K562 (cell line): ENCODE data around the gene SLCO2A1. TPM values are rescaled to one million over a fixed set of nuclear protein-coding genes. Genes with fewer than 3 reads are reported as not detected.

Source experiments
- AFF4 ChIP-seq: sonication (generic); formaldehyde crosslinking; IDR thresholded peaks from 2 replicates; pipeline ENCODE4 v1.8.0; 2023; ENCODE audit warnings: mild to moderate bottlenecking, missing genetic modification reagents
- BDP1 ChIP-seq: IDR thresholded peaks from 3 replicates; pipeline ENCODE4 v1.6.1; 2011; ENCODE audit not compliant: insufficient read length, insufficient read depth
- BRF1 ChIP-seq: IDR thresholded peaks from 3 replicates; pipeline ENCODE4 v1.6.1; 2011; ENCODE audit warnings: borderline replicate concordance, mild to moderate bottlenecking; ENCODE audit not compliant: insufficient read length; ENCODE audit errors: extremely low read depth
- CC2D1A ChIP-seq: fragments of 450-650 bp; IDR thresholded peaks from 2 replicates; pipeline ENCODE4 v1.6.1; 2017; ENCODE audit warnings: mild to moderate bottlenecking
- CXXC5 ChIP-seq: fragments of 250-450 bp; sonication (Bioruptor Pico); IDR thresholded peaks from 2 replicates; pipeline ENCODE4 v1.8.0; 2022; ENCODE audit warnings: inconsistent platforms, mild to moderate bottlenecking, moderate library complexity
- DPF2 ChIP-seq: fragments of 450-650 bp; IDR thresholded peaks from 2 replicates; pipeline ENCODE4 v1.6.1; 2016
- ETV1 ChIP-seq: fragments of 450-650 bp; conservative IDR thresholded peaks from 2 replicates; pipeline ENCODE4 v1.6.1; 2016; ENCODE audit warnings: missing genetic modification characterization, control low read depth, low read depth, missing compliant biosample characterization
- FOXK2 ChIP-seq, 2 experiments: fragments of 450-650 bp; IDR thresholded peaks in 1 of 2; conservative IDR thresholded peaks in 1 of 2; 2 replicates each; pipeline ENCODE4 v1.6.1; 2016; ENCODE audit warnings: low read depth in 2 of 2, mild to moderate bottlenecking in 1 of 2
- GATAD2A ChIP-seq: fragments of 450-650 bp; IDR thresholded peaks from 2 replicates; pipeline ENCODE4 v1.6.1; 2017
- GTF2A2 ChIP-seq: IDR thresholded peaks from 2 replicates; pipeline ENCODE4 v1.6.1; 2016; ENCODE audit warnings: mild to moderate bottlenecking, missing genetic modification characterization, missing compliant biosample characterization
- KAT2B ChIP-seq: IDR thresholded peaks from one replicate; pipeline ENCODE4 v1.6.1; 2012; ENCODE audit warnings: low read depth, mild to moderate bottlenecking, control low read depth, inconsistent platforms, low read length, moderate library complexity
- MAFF ChIP-seq: IDR thresholded peaks from 2 replicates; pipeline ENCODE4 v1.6.1; 2012; ENCODE audit warnings: low read length, improper control_type of control experiment
- NCOA2 ChIP-seq, 2 experiments: fragments of 450-650 bp; IDR thresholded peaks; 2 replicates each; pipeline ENCODE4 v1.6.1; 2018; ENCODE audit warnings: mild to moderate bottlenecking in 2 of 2, moderate library complexity in 1 of 2; ENCODE audit not compliant: partially characterized antibody in 2 of 2
- NR4A1 ChIP-seq, 2 experiments: fragments of 250-450 bp in 1 of 2; fragments of 450-650 bp in 1 of 2; sonication (Bioruptor Pico) in 1 of 2; IDR thresholded peaks; 2 replicates each; pipeline versions ENCODE4 v1.4.0 to v1.6.1; 2016 to 2020; ENCODE audit warnings: mild to moderate bottlenecking in 2 of 2, missing compliant biosample characterization in 1 of 2, missing genetic modification characterization in 1 of 2, moderate library complexity in 1 of 2
- PTTG1 ChIP-seq: fragments of 450-650 bp; IDR thresholded peaks from 2 replicates; pipeline ENCODE4 v1.6.1; 2016; ENCODE audit warnings: low read depth, mild to moderate bottlenecking, missing genetic modification characterization, missing compliant biosample characterization
- RFX1 ChIP-seq: fragments of 450-650 bp; IDR thresholded peaks from 2 replicates; pipeline ENCODE4 v1.6.1; 2016; ENCODE audit warnings: mild to moderate bottlenecking, moderate library complexity
- SIN3B ChIP-seq: fragments of 450-650 bp; IDR thresholded peaks from 2 replicates; pipeline ENCODE4 v1.6.1; 2017; ENCODE audit warnings: low read depth, mild to moderate bottlenecking, moderate library complexity
- TAF9B ChIP-seq: fragments of 450-650 bp; IDR thresholded peaks from 2 replicates; pipeline ENCODE4 v1.6.1; 2018; ENCODE audit warnings: mild to moderate bottlenecking; ENCODE audit not compliant: partially characterized antibody
- ZBTB7A ChIP-seq: IDR thresholded peaks from 2 replicates; pipeline ENCODE4 v1.6.1; 2011; ENCODE audit warnings: low read depth, mild to moderate bottlenecking, low read length, moderate library complexity, borderline replicate concordance; ENCODE audit not compliant: control insufficient read depth
- ZNF143 ChIP-seq: sonication (generic); formaldehyde crosslinking; IDR thresholded peaks from 2 replicates; pipeline ENCODE4 v1.9.0; 2022; ENCODE audit warnings: mild to moderate bottlenecking, missing genetic modification reagents
- ZNF217 ChIP-seq: sonication (generic); formaldehyde crosslinking; IDR thresholded peaks from 2 replicates; pipeline ENCODE4 v1.8.0; 2022; ENCODE audit warnings: mild to moderate bottlenecking, missing genetic modification reagents
- ZNF384 ChIP-seq: IDR thresholded peaks from 2 replicates; pipeline ENCODE4 v1.6.1; 2012; ENCODE audit warnings: low read depth, low read length, improper control_type of control experiment
- ZNF551 ChIP-seq: fragments of 250-450 bp; sonication (Bioruptor Pico); IDR thresholded peaks from 2 replicates; pipeline ENCODE4 v1.5.0; 2021; ENCODE audit warnings: mild to moderate bottlenecking, moderate library complexity
- polyA plus RNA-seq, 8 experiments: library from polyadenylated mRNA; depleted of rRNA in 4 of 8; stranded (reverse) in 5 of 8; unstranded in 3 of 8; fragments of >200 nt; fragmentation: Nextera tagmentation in 2 of 8; fragmentation: Illumina TruSeq in 1 of 8; extraction: Ambion mirVana in 2 of 8; extraction: Trizol in 1 of 8; gene quantifications; 2 replicates each; pipeline versions ENCODE4 v1.2.1 to v1.2.3, GENCODE V29; 2011 to 2014; ENCODE audit warnings: inconsistent platforms in 1 of 8, missing spikeins in 1 of 8
- total RNA-seq, 7 experiments: library from RNA; depleted of rRNA in 6 of 7; stranded (reverse); fragments of >200 nt in 6 of 7; fragmentation: Illumina TruSeq in 2 of 7; extraction: Trizol in 2 of 7; gene quantifications; 2 replicates each; pipeline versions ENCODE4 v1.2.1 to v1.2.3, GENCODE V29; 2011 to 2021; ENCODE audit warnings: low replicate concordance in 1 of 7
- TF ChIP-seq, protein P1 (sequence below): fragments of 250-450 bp; sonication (Bioruptor Pico); IDR thresholded peaks from 2 replicates; pipeline ENCODE4 v1.8.0; 2022; ENCODE audit warnings: inconsistent platforms
- TF ChIP-seq, protein P2 (sequence below): IDR thresholded peaks from 2 replicates; pipeline ENCODE4 v1.6.1; 2011; ENCODE audit not compliant: insufficient read length; ENCODE audit errors: extremely low read depth

SLCO2A1 gene
- total and polyA plus RNA-seq, 9 of the 15 experiments (the other 6 are each of a cell fraction or from before 2014, with no cell fraction given): 0.16 to 1.0 TPM; not detected in 7

DNA sequence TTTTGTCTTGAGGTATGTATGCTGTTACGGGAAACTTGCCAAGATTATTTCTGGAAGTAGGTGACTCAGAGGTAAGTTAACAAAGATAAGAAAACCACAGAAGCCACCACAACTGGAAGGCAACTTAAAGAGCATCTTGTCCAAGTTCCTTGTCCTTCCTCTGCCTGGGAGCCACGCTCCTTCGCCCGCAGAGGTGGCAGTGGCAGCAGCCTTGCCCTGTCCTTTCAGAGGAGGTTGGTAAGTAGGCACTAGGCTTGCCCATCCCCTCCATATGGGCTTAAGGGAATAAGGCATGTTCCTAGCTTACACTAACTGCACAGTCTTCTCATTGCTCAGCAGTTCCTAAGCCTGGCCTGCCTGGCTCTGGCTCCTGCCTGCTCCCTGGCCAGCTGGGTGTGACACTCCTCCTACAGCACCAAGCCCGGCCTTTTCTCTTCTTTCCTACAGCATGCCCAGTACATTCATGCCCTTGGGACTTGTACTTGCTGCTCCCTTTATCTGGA, 86.0 kb downstream of the SLCO2A1 start (continued):
- TF ChIP-seq CXXC5 (CRISPR knock-in tag): 0 out of 2 replicates have a peak, but pooled peaks have one; percentile 10
- no peak for TF ChIP-seq ZBTB7A
- TF ChIP-seq ZNF217: no peak
- no peak for TF ChIP-seq SIN3B
- no peak for TF ChIP-seq PTTG1 (tag)
- peak; percentile 92 for TF ChIP-seq DPF2
- TF ChIP-seq FOXK2 (conservative IDR thresholded peaks at IDR 0.05 in 1 of 2, IDR thresholded peaks at IDR 0.05 in 1 of 2; ENCODE audit: low read depth in 2 of 2): no peak
- TF ChIP-seq ETV1 (tag): no peak
- no peak for TF ChIP-seq ZNF551
- TF ChIP-seq BDP1: no peak
- no peak for TF ChIP-seq MAFF
- TF ChIP-seq RFX1: no peak
- TF ChIP-seq BRF1: no peak
- no peak for TF ChIP-seq GTF2A2
- TF ChIP-seq, protein P1, sequence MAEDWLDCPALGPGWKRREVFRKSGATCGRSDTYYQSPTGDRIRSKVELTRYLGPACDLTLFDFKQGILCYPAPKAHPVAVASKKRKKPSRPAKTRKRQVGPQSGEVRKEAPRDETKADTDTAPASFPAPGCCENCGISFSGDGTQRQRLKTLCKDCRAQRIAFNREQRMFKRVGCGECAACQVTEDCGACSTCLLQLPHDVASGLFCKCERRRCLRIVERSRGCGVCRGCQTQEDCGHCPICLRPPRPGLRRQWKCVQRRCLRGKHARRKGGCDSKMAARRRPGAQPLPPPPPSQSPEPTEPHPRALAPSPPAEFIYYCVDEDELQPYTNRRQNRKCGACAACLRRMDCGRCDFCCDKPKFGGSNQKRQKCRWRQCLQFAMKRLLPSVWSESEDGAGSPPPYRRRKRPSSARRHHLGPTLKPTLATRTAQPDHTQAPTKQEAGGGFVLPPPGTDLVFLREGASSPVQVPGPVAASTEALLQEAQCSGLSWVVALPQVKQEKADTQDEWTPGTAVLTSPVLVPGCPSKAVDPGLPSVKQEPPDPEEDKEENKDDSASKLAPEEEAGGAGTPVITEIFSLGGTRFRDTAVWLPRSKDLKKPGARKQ (CRISPR knock-in tag): no peak
- no peak for TF ChIP-seq NR4A1 (CRISPR knock-in tag; IDR thresholded peaks at IDR 0.05)
- TF ChIP-seq NR4A1 (tag; IDR thresholded peaks at IDR 0.05): no peak
- TF ChIP-seq ZNF143 (CRISPR knock-in tag): no peak
- TF ChIP-seq ZNF384: no peak
- TF ChIP-seq GATAD2A: no peak
- no peak for TF ChIP-seq TAF9B
- TF ChIP-seq NCOA2 (IDR thresholded peaks at IDR 0.05; ENCODE audit: partially characterized antibody in 2 of 2): no peak
- TF ChIP-seq KAT2B: no peak
- TF ChIP-seq, protein P2, sequence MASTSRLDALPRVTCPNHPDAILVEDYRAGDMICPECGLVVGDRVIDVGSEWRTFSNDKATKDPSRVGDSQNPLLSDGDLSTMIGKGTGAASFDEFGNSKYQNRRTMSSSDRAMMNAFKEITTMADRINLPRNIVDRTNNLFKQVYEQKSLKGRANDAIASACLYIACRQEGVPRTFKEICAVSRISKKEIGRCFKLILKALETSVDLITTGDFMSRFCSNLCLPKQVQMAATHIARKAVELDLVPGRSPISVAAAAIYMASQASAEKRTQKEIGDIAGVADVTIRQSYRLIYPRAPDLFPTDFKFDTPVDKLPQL: no peak
- no peak for TF ChIP-seq AFF4
- no peak for TF ChIP-seq CC2D1A
